VCaP (cell line): ENCODE data around the gene MYO16.

Source experiments
- H3K27ac ChIP-seq: fragments of 450-650 bp; 2 replicates; pipeline ENCODE4 v1.5.1; 2017
- TF ChIP-seq, protein P1 (sequence below): fragments of 450-650 bp; conservative IDR thresholded peaks from 2 replicates; pipeline ENCODE4 v1.5.1; 2017; ENCODE audit warnings: mild to moderate bottlenecking, moderate library complexity

MYO16 gene

DNA sequence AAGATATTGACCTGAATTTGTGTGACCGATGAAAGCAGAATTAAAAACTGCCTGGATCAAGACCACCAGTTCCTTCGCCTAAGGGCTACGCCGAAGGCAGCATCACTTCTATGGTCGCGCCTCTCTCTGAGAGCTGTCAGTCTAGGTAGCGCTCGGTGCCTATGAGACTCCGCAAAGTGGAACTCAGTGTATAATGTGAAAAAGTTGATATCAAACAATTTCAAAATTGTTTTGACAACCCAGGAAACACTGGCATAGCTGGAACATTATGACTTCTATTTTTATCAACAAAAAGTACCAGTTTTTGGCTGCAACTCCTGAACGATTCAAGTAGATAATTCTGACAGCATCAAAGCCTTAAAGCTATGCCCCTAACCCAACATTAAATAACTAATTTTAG, 223.6 kb downstream of the MYO16 start:
- no peak overlapping the region for H3K27ac ChIP-seq
- TF ChIP-seq, protein P1, sequence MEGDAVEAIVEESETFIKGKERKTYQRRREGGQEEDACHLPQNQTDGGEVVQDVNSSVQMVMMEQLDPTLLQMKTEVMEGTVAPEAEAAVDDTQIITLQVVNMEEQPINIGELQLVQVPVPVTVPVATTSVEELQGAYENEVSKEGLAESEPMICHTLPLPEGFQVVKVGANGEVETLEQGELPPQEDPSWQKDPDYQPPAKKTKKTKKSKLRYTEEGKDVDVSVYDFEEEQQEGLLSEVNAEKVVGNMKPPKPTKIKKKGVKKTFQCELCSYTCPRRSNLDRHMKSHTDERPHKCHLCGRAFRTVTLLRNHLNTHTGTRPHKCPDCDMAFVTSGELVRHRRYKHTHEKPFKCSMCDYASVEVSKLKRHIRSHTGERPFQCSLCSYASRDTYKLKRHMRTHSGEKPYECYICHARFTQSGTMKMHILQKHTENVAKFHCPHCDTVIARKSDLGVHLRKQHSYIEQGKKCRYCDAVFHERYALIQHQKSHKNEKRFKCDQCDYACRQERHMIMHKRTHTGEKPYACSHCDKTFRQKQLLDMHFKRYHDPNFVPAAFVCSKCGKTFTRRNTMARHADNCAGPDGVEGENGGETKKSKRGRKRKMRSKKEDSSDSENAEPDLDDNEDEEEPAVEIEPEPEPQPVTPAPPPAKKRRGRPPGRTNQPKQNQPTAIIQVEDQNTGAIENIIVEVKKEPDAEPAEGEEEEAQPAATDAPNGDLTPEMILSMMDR, result no peak

DNA sequence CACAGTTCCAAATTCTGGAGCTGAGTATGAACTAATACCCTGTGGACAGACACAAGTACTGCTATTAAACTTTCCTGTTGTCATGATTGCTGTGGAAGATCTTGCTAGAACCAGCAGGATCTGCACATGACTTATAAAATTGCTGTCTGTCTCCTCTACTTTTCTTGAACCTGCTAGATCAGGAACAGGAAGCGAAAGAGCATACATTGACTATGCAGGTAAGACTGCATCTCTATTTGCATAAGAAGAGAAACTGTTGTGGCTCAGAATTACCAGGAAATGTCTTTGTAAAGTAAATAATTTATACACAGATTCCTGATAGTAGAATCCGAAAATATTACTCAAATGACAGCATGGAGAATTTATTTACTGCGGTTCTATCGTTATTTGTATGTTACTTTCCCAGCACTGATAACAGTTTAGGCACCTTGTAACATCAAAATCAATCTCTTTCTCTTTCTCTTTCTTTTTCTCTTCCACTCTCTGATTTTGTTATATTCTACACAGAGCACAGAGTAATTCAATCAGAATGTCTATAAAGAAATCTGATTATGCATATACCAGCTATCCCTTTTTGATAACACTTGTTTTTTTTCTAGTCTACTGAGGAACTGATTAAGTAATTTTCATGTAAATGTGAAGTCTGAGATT, 226.5 kb downstream of the MYO16 start:
- peak overlapping the region; percentile 35 for H3K27ac ChIP-seq
- TF ChIP-seq, protein P1, result no peak

DNA sequence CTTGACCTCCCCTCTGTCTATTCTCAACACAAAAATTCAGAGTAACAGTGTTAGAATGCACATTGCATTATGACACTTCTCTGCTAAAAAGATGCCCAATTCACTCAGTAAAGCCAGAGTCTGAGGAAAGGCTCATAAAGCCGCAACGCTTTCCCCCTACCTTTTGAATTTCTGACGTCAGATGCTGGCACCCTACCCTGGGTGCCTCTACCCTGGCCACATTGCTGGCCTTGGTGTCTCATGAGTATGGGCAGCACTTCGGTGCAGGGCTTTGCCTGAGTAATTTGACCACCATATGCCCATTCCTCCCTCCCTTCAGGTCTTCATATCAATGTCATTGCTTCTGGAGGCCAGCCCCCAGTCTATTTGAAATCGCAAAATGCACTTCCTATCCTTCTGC, 229.3 kb downstream of the MYO16 start:
- TF ChIP-seq, protein P1, result no peak
- no peak overlapping the region for H3K27ac ChIP-seq

DNA sequence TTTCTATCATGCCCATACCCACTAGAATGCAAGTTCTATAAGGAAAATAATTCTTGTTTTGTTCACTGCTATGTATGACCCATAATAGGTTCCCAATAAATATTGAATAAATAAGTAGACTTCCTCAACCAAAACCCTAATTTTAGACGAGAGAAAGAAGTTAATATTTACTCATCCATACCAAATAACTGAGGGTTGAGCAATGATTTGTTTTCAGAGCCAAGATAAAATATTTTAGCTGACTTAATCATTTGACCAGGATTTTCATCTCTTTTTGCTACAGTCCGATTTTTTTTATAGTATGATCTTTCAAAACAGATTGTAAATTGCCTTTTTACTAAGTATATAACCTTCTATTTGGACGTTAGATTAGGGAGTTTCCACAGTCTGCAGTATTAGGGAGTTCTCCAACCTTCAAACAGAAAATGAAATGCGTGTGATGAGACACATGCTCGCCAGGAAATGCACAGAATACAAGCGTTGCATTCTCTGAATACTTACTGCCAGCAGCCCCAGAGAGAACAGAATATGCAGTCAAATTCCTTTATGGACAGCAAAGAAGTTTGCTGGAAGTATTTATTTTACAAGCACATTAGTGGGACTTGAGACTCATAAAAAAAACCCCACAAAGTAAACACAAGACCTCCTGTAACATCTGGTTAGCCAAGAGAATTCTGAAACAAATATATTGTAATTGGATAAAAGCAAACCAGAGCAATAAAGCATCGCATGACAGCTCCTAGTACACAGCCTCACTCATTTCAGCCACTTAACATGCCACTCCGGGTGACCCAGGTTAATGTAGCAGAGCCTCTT, 230.0 kb downstream of the MYO16 start:
- TF ChIP-seq, protein P1, result no peak
- H3K27ac ChIP-seq, result no peak overlapping the region

DNA sequence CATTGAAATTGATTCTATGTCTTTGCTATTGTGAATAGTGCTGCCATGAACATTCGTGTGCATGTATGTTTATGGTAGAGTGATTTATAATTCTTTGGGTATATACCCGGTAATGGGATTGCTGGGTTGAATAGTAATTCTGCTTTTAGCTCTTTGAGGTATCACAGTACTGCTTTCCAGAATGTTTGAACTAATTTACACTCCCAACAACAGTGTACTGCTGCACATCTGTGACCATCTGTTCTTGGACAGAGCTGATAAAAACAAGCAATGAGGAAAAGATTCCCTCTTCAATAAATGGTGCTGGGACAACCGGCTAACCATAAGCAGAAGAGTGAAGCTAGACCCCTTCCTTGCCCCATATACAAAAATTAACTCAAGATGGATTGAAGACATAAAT, 231.0 kb downstream of the MYO16 start:
- H3K27ac ChIP-seq, result no peak overlapping the region
- TF ChIP-seq, protein P1, result no peak

GRCh38 chr13:108877300-108877699, 247.9 kb downstream of the MYO16 start:
- TF ChIP-seq, protein P1, result no peak
- no peak overlapping the region for H3K27ac ChIP-seq

GRCh38 chr13:108878732-108879131, 249.3 kb downstream of the MYO16 start:
- TF ChIP-seq, protein P1, result no peak
- no peak overlapping the region for H3K27ac ChIP-seq
